SU-DHL-6 (cell line): ENCODE data around the gene RASGRF2.

Experiments used
- CTCF ChIP-seq: fragments of 200-600 bp; sonication (generic); IDR thresholded peaks from one replicate; pipeline ENCODE4 v1.5.1; 2017; ENCODE audit warnings: antibody characterized with exemption, mild to moderate bottlenecking, low read length, moderate library complexity; ENCODE audit not compliant: insufficient read depth, poor library complexity, severe bottlenecking
- EZH2phosphoT487 ChIP-seq: fragments of 200-600 bp; sonication (generic), shearing (Covaris generic); conservative IDR thresholded peaks from 2 replicates; pipeline ENCODE4 v1.6.1; 2018; ENCODE audit warnings: mild to moderate bottlenecking, antibody characterized with exemption, low read length, moderate library complexity, mixed read lengths

GRCh38 chr5:81226949-81227348 lies 266.8 kb downstream of the RASGRF2 start:
- no peak for TF ChIP-seq CTCF
- no peak for TF ChIP-seq EZH2phosphoT487
